Measurements from ENCODE around the gene TCF7L1.

Gene TCF7L1

DNA sequence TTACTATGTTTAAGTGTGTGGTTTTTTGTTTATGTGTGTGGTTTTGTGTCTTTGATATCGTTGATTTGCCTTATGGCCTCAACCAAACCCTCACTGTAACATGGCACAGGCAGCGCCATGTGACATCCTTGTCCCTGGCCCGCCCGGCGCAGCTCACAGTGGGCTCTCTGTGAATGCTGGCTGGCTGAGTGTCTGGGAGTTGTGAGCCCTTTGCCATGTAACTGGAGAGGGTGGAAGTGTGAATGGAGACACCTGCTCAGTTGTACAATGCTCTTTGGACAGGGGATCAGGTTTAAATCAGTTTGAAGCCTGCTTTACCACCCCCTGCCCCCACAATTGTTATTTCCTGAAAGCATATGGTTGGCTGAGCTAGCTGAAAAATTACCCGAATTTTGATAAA, 41.8 kb downstream of the TCF7L1 start:
- DNase-seq (ENCODE audit: low read depth) = no peak
- in situ Hi-C loops (cut with HindIII; ENCODE audit: low sequenced_read_pairs) = no loop called here
- TF ChIP-seq, protein P1, sequence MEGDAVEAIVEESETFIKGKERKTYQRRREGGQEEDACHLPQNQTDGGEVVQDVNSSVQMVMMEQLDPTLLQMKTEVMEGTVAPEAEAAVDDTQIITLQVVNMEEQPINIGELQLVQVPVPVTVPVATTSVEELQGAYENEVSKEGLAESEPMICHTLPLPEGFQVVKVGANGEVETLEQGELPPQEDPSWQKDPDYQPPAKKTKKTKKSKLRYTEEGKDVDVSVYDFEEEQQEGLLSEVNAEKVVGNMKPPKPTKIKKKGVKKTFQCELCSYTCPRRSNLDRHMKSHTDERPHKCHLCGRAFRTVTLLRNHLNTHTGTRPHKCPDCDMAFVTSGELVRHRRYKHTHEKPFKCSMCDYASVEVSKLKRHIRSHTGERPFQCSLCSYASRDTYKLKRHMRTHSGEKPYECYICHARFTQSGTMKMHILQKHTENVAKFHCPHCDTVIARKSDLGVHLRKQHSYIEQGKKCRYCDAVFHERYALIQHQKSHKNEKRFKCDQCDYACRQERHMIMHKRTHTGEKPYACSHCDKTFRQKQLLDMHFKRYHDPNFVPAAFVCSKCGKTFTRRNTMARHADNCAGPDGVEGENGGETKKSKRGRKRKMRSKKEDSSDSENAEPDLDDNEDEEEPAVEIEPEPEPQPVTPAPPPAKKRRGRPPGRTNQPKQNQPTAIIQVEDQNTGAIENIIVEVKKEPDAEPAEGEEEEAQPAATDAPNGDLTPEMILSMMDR (IDR thresholded peaks at IDR 0.05; ENCODE audit: low read depth, low read length, missing control alignments) = no peak
- no peak overlapping the region for H3K4me3 ChIP-seq (ENCODE audit: low read depth, low read length)

DNA sequence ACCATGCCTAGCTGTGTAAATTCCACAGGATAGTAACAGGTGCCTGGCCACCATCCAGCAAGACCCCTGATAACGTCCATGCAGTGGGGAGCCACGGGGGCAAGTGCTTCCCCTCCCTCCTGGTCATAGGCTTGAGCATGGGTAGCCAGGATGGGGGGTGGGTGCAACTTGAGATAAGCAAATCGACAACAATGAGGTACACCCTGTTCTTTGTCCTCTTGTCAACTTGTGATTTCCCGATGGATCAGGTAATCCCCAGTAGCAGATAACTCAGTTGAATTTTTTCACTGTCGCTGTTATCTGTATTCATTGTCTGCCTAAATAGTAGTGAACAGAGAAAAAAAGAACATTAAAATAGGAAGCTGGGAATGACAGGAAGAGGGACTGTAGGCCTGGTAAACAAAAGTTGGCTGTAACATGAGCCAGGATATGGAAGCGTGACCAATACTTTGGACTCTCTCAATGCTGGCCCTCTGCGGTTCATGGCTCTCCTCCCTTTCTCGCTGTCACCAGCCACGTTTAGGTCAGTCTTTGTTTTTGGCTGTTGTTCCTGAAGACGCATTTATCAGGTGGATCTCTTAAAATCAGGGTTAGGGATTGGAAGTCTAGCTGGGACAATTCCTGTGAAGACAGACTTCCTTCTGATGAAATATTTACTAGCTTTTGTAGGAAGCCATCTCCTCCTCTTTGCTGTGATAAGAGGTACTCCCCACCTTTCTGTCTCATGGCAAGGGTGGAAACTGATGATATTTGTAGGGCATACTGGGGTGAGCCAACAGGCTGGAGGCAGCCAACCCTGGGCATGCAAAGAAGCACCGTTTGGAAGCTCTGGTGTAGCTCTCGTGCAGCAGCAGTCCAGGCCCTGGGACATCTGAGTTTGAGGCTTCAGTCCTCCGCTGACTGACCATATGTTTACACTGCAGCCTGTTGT, 42.4 kb downstream of the TCF7L1 start:
- TF ChIP-seq, protein P1 (IDR thresholded peaks at IDR 0.05; ENCODE audit: low read depth, low read length, missing control alignments) = no peak
- DNase-seq (ENCODE audit: low read depth) = peak; percentile 60
- in situ Hi-C loops (cut with HindIII; ENCODE audit: low sequenced_read_pairs) = no loop called here
- H3K4me3 ChIP-seq (ENCODE audit: low read depth, low read length) = no peak overlapping the region

DNA sequence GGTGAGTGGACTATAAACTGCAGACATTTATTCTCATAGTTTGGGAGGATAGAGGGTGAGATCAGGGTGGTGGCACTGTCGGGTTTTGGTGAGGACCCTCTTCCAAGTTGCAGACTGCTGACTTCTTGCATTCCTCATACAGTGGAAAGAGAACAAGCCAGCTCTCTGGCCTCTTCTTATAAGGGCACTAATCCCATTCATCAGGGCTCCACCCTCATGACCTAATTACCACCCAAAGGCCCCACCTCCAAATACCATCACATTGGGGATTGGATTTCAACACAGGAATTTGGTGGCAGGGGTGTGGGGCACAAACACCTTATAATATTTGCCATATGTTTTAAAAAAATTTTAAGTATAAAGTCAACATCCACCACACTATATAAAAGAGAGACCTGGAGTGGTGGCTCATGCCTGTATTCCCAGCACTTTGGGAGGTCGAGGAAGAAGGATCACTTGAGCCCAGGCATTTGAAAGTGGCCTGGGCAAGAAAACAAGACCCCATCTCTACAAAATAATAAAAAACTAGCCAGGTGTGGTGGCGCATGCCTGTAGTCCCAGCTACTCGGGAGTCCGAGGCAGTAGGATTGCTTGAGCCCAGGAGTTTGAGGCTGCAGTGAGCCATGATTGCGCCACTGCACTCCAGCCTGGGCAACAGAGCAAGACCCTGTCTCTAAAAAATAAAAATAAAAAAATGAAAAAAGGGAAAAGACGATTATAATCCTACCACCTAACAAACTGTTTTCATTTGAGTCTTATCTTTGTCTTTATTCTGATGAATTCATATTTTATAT, 44.0 kb downstream of the TCF7L1 start:
- in situ Hi-C loops (cut with HindIII; ENCODE audit: low sequenced_read_pairs) = no loop called here
- no peak for DNase-seq (ENCODE audit: low read depth)
- no peak overlapping the region for H3K4me3 ChIP-seq (ENCODE audit: low read depth, low read length)
- TF ChIP-seq, protein P1 (IDR thresholded peaks at IDR 0.05; ENCODE audit: low read depth, low read length, missing control alignments) = no peak

DNA sequence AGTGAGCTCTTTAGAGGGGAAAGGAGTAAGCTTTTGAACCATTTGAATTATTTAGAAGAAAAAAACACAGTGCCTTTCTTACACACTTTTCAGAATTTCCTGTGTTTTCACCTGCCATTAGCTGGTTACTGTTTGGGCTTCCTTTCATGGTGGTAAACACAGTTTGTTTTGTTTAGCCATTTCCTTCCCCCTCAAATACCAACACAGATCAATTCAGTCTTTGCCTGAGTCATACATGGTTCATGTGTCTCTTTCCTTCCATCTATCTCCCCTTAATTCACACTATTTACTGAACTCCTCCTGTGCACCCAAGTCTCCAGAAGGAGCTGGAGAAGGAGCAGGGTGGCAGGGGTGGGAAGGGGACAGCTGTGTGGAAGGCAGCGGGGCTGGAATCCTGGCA, 45.0 kb downstream of the TCF7L1 start:
- TF ChIP-seq, protein P1 (IDR thresholded peaks at IDR 0.05; ENCODE audit: low read depth, low read length, missing control alignments) = no peak
- DNase-seq (ENCODE audit: low read depth) = no peak

DNA sequence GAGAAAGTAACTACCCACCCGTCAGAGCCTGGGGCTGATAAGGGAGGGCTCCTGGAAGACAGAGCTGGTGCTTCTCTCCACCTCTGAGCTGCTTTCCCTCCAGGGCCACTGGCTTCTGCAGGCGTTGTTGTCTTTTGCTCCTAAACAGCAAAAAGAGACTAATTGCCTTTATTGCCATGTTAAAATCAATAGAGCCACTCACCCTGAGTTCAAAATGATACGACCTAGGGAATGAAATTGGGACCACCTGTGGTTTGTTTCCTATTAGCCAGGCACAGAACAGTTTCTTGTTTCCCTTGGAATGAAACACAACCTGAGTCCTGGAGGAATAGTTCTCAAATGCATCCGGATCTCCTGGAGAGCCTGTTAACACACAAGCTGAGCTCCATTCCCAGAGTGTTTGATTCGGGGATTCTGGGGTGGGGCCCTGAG, 45.8 kb downstream of the TCF7L1 start:
- H3K4me3 ChIP-seq (ENCODE audit: low read depth, low read length) = no peak overlapping the region
- in situ Hi-C loops (cut with HindIII; ENCODE audit: low sequenced_read_pairs) = no loop called here
- TF ChIP-seq, protein P1 (IDR thresholded peaks at IDR 0.05; ENCODE audit: low read depth, low read length, missing control alignments) = no peak
- DNase-seq (ENCODE audit: low read depth) = no peak

More for the DNA sequence above, 45.0 kb downstream of the TCF7L1 start:
- in situ Hi-C loops (cut with HindIII; ENCODE audit: low sequenced_read_pairs) = no loop called here
- no peak overlapping the region for H3K4me3 ChIP-seq (ENCODE audit: low read depth, low read length)

DNA sequence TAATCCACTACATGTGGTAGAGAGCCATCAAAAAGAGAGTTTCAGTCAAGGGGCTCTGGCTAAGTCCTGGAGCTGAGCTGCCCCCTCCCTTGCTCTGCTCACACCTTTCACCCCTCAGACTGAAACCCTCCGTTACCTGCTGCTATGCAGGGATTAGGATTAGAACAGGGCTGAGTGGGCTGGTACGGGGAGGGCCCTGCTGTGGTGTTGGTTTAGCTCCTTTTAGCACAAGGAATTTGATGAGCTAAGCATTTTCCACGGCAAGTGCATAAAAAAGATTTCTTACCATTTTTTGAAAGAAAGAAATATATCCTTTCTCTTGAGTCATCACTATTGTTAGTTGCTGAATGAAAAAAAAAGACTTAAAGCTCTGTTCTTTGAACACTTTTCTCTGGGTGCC, 46.3 kb downstream of the TCF7L1 start:
- TF ChIP-seq, protein P1 (IDR thresholded peaks at IDR 0.05; ENCODE audit: low read depth, low read length, missing control alignments) = no peak
- H3K4me3 ChIP-seq (ENCODE audit: low read depth, low read length) = no peak overlapping the region
- no peak for DNase-seq (ENCODE audit: low read depth)
- in situ Hi-C loops (cut with HindIII; ENCODE audit: low sequenced_read_pairs) = no loop called here

All from astrocyte of the cerebellum (primary cell).